ENCODE measurements around the gene PTGFR.

- no peak for TF ChIP-seq CTCF (IDR thresholded peaks at IDR 0.05; ENCODE audit: low read depth, low read length)
- TF ChIP-seq EZH2phosphoT487 (IDR thresholded peaks at IDR 0.05; ENCODE audit: low read depth), result no peak
These were observed 58.6 kb downstream of the PTGFR start for GRCh38 chr1:78549331-78549730.
